Caco-2 (cell line): ENCODE data around the gene MEX3D. TPM values are rescaled to one million over a fixed set of nuclear protein-coding genes. Genes with fewer than 3 reads are reported as not detected.

ENCODE experiments used
- BruUV-seq: library from RNA; stranded (reverse); fragments of 400-500 nt; replicated peaks from 2 replicates; lab custom pipeline; 2021; lab: Mats Ljungman, UMichigan
- CTCF ChIA-PET: fragments of 300-600 bp; sonication (Branson Sonifier 250); formaldehyde crosslinking; loops from one replicate; lab custom pipeline; 2022; ENCODE audit warnings: antibody characterized with exemption; lab: Charles Lee
- POLR2A ChIA-PET: fragments of 300-600 bp; sonication (Branson Sonifier 250); formaldehyde crosslinking; loops from one replicate; lab custom pipeline; 2022; ENCODE audit warnings: antibody characterized with exemption; lab: Charles Lee
- DNase-seq, 2 experiments: peaks; one replicate each; pipeline versions ENCODE4 v3.0.0 to v3.0.0-alpha.2; 2020 to 2022
- H3K27me3 ChIP-seq: replicated peaks from 2 replicates; pipeline ENCODE4 v1.6.0; 2011; ENCODE audit warnings: low read length; ENCODE audit not compliant: control insufficient read depth, insufficient read depth
- H3K36me3 ChIP-seq: 2 replicates; pipeline ENCODE4 v1.5.1; 2011; ENCODE audit warnings: low read length; ENCODE audit not compliant: control insufficient read depth, insufficient read depth
- H3K4me1 ChIP-seq: fragments of 250-450 bp; sonication (Bioruptor Pico); 2 replicates; pipeline ENCODE4 v1.5.1; 2020; ENCODE audit warnings: mild to moderate bottlenecking
- H3K4me3 ChIP-seq: 2 replicates; pipeline ENCODE4 v1.5.1; 2011; ENCODE audit warnings: low read depth, mild to moderate bottlenecking, control low read depth, low read length
- H3K9me3 ChIP-seq: fragments of 250-450 bp; sonication (Bioruptor Pico); 2 replicates; pipeline ENCODE4 v1.5.1; 2020; ENCODE audit warnings: mild to moderate bottlenecking, moderate library complexity
- H3K27ac Mint-ChIP-seq: one replicate; pipeline ENCODE4 v1.8.0; 2022; ENCODE audit warnings: mixed read lengths; ENCODE audit not compliant: unreplicated experiment
- H3K27me3 Mint-ChIP-seq: one replicate; pipeline ENCODE4 v1.8.0; 2022; ENCODE audit warnings: mixed read lengths; ENCODE audit not compliant: insufficient read depth, unreplicated experiment
- H3K36me3 Mint-ChIP-seq: one replicate; pipeline ENCODE4 v1.8.0; 2022; ENCODE audit warnings: mild to moderate bottlenecking, mixed read lengths; ENCODE audit not compliant: insufficient read depth, unreplicated experiment
- H3K4me1 Mint-ChIP-seq: one replicate; pipeline ENCODE4 v1.8.0; 2022; ENCODE audit warnings: low read depth, mixed read lengths; ENCODE audit not compliant: unreplicated experiment
- H3K4me3 Mint-ChIP-seq: one replicate; pipeline ENCODE4 v1.8.0; 2022; ENCODE audit warnings: mild to moderate bottlenecking, moderate library complexity, mixed read lengths; ENCODE audit not compliant: unreplicated experiment
- H3K9me3 Mint-ChIP-seq: one replicate; pipeline ENCODE4 v1.8.0; 2022; ENCODE audit warnings: mixed read lengths; ENCODE audit not compliant: unreplicated experiment
- CTCF ChIP-seq, 2 experiments: fragments of 200-600 bp in 1 of 2; IDR thresholded peaks; 1 replicate in 1 of 2; 2 replicates in 1 of 2; pipeline versions ENCODE4 v1.5.1 to v1.8.0; 2011 to 2022; ENCODE audit warnings: antibody characterized with exemption in 1 of 2, control low read depth in 1 of 2, inconsistent platforms in 1 of 2, low read depth in 1 of 2, low read length in 1 of 2, mild to moderate bottlenecking in 1 of 2, moderate library complexity in 1 of 2; ENCODE audit not compliant: insufficient read depth in 1 of 2, severe bottlenecking in 1 of 2, unreplicated experiment in 1 of 2
- intact Hi-C: fragments of 100-400 bp; cut with micrococcal nuclease; formaldehyde crosslinking; loops from one replicate; pipeline ENCODE4 v1.10.0; 2022; ENCODE audit not compliant: unreplicated experiment
- total RNA-seq: library from RNA; stranded (reverse); gene quantifications from 2 replicates; pipeline ENCODE4 v1.2.3, GENCODE V29; 2022

Gene MEX3D
- total RNA-seq, 1 experiment from 2014 or later, result 52.1 TPM

DNA sequence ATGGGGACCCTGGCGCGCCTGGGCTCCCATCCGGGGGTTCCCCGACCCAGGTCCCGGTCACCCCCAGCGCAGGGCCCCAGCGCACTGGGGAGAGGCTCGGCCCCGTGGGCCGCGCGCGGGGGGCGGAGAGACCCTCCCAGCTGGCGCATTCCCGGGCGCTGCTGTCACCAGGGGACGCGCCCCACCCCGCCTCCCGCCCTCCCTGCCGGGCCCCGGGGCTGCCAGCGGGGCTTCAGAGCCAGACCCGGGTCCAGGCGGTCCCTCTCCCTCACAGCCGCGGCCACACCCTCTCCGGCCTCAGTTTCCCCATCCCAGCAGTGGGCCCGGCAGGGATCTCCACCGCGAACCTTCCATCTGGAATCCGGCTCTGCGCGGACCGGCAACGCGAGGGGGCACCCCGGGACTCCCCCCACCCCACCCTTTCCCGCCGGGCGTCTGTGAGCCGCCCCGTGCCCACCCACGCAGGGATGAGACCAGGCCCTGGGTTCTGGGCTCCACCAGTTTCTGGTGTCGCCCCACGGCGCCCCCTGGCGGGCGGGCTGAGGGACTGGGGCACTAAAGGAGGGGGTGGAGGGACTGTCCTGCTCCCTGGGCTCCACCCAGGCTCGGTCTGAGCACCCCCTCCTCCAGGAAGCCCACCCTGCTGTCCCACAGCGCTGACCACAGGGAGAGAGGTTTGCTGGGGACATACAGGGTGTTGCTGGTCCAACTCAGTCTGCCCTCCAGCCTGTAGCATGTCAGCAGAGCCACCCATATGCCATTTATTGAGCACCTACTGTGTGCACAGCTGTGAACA lies 54.4 kb downstream of the MEX3D start:
- ChIA-PET CTCF (interaction anchor here (0.6 kb wide), 1 partner anchor 21 kb away, joined by 5 read pairs; no protein-coding TSS in a partner anchor), POLR2A (interaction anchor here (0.5 kb wide), 1 partner anchor 676 kb away, joined by 11 read pairs; no protein-coding TSS in a partner anchor)
- H3K36me3 Mint-ChIP-seq, result peaks cover 6% of the 10 kb centered on the region
- peaks cover 24% of the 10 kb centered on the region for H3K4me1 ChIP-seq
- H3K9me3 Mint-ChIP-seq, result no peaks in the 10 kb centered on the region
- TF ChIP-seq CTCF (IDR thresholded peaks at IDR 0.05; ENCODE audit: insufficient read depth in 1 of 2, low read depth in 1 of 2, low read length in 1 of 2, severe bottlenecking in 1 of 2, unreplicated experiment in 1 of 2), result peak; percentile 69 to 83
- H3K36me3 ChIP-seq, result peaks cover 1% of the 10 kb centered on the region; the same call in 1 of the 2 replicates
- intact Hi-C loops, result loop anchor here (2.0 kb wide), 1 partner anchor 23 kb away; the partner anchor contains the start of genes PCSK4 and REEP6
- peak; percentile 70 to 77 for DNase-seq
- H3K9me3 ChIP-seq, result no peaks in the 10 kb centered on the region
- peak overlapping the region; percentile 91 for H3K4me3 ChIP-seq
- peaks cover 6% of the 10 kb centered on the region for H3K4me1 Mint-ChIP-seq
- no peaks in the 10 kb centered on the region for H3K27me3 Mint-ChIP-seq
- no TSS peak for BruUV-seq
- H3K27me3 ChIP-seq, result no peaks in the 10 kb centered on the region
- peak overlapping the region; percentile 73 for H3K4me3 Mint-ChIP-seq
- H3K27ac Mint-ChIP-seq, result no peak overlapping the region

- Mint-ChIP-seq H3K27me3 (no peaks in the 10 kb centered on the region), H3K27ac (peak within 1 kb of the TSS; percentile 78), H3K4me1 (peaks cover 6% of the 10 kb centered on the region)
Observed at GRCh38 chr19:1512671-1513498, 55.2 kb downstream of the MEX3D start, which contains the start of gene ADAMTSL5. Gene ADAMTSL5 (minus strand): TSS chr19:1513019. CDS start chr19:1510943, 2,076 bp downstream.

More at GRCh38 chr19:1512671-1513498, 55.2 kb downstream of the MEX3D start, which contains the start of gene ADAMTSL5:
- H3K9me3 Mint-ChIP-seq, result no peaks in the 10 kb centered on the region
- ChIA-PET CTCF (no interaction called here), POLR2A (interaction anchor here (0.5 kb wide), 1 partner anchor 22 kb away, joined by 4 read pairs; the partner anchor contains the start of gene REEP6)
- BruUV-seq, result no TSS peak
- Histone ChIP-seq H3K4me3 (peak within 1 kb of the TSS; percentile 91), H3K9me3 (no peaks in the 10 kb centered on the region), H3K36me3 (peaks cover 1% of the 10 kb centered on the region; the same call in 1 of the 2 replicates), H3K4me1 (peaks cover 28% of the 10 kb centered on the region), H3K27me3 (no peaks in the 10 kb centered on the region)
- peak within 1 kb of the TSS; percentile 73 for H3K4me3 Mint-ChIP-seq
- peak; percentile 75 to 83 for DNase-seq
- peak in 1 of 2 experiments; percentile 27 for TF ChIP-seq CTCF (IDR thresholded peaks at IDR 0.05; ENCODE audit: insufficient read depth in 1 of 2, low read depth in 1 of 2, low read length in 1 of 2, severe bottlenecking in 1 of 2, unreplicated experiment in 1 of 2)
- intact Hi-C loops, result loop anchor here (2.0 kb wide), 1 partner anchor 22 kb away; the partner anchor contains the start of genes PCSK4 and REEP6
- H3K36me3 Mint-ChIP-seq, result peaks cover 10% of the 10 kb centered on the region
